Stimulated activated memory B cell treated with anti-CD40 and anti-IgM and Interleukin-4, amounts not matched to agents 10 μg/mL and 1 μg/mL and 100 μg/mL, for 72 hours (primary cell): ENCODE measurements around the gene KDSR.
"Not testable (repeated sequence)": the region's sequence is repeated elsewhere in the genome, so short reads cannot be mapped to it uniquely, and the experiment has no call there.

ENCODE experiments used
- ATAC-seq: fragments of 150-1000 bp; cut with Tn5 transposase; 2 replicates; pipeline ENCODE4 v1.10.0; 2021
- H3K27ac Mint-ChIP-seq: one replicate; pipeline ENCODE4 v1.8.0; 2022; ENCODE audit warnings: mild to moderate bottlenecking, mixed read lengths
- H3K27me3 Mint-ChIP-seq: one replicate; pipeline ENCODE4 v1.8.0; 2022; ENCODE audit warnings: mixed read lengths
- H3K36me3 Mint-ChIP-seq: one replicate; pipeline ENCODE4 v1.8.0; 2022; ENCODE audit warnings: mixed read lengths
- H3K4me1 Mint-ChIP-seq: one replicate; pipeline ENCODE4 v1.8.0; 2022; ENCODE audit warnings: mixed read lengths
- H3K4me3 Mint-ChIP-seq: one replicate; pipeline ENCODE4 v1.8.0; 2022; ENCODE audit warnings: mild to moderate bottlenecking, moderate library complexity, mixed read lengths
- H3K9me3 Mint-ChIP-seq: one replicate; pipeline ENCODE4 v1.8.0; 2022; ENCODE audit warnings: mixed read lengths

Gene KDSR

DNA sequence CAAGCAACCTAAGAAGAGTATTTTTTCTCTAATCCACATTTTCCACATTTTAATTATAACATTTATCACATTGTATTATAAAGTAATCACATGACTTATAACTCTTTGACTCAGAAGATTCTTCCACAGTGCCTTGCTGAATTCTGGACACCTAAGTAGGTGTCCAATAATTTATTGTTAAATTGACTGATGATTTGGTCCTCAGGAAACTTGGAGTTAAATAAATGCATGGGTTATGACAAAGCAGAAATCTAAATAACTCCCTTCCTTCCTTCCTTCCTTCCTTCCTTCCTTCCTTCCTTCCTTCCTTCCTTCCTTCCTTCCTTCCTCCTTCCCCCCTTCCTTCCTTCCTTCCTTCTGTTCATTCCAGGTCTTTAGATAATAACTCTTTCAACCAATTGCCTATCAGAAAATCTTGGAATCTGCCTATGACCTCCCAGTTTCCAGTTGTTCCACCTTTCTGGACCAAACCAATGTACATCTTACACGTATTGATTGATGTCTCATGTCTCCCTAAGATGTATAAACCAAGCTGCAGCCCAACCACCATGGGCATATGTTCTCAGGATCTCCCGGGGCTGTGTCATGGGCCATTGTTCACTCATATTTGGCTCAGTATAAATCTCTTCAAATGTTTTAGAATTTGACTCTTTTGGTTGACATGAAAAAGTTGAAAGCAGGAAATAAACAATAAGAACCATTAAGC is 10.4 kb upstream of the KDSR start:
- ATAC-seq: no peak
- peaks cover 11% of the 10 kb centered on the region for H3K4me1 Mint-ChIP-seq
- H3K36me3 Mint-ChIP-seq: peaks cover 8% of the 10 kb centered on the region
- H3K27ac Mint-ChIP-seq: no peak overlapping the region
- H3K9me3 Mint-ChIP-seq: peaks cover 10% of the 10 kb centered on the region
- H3K4me3 Mint-ChIP-seq: no peak overlapping the region
- H3K27me3 Mint-ChIP-seq: no peaks in the 10 kb centered on the region

DNA sequence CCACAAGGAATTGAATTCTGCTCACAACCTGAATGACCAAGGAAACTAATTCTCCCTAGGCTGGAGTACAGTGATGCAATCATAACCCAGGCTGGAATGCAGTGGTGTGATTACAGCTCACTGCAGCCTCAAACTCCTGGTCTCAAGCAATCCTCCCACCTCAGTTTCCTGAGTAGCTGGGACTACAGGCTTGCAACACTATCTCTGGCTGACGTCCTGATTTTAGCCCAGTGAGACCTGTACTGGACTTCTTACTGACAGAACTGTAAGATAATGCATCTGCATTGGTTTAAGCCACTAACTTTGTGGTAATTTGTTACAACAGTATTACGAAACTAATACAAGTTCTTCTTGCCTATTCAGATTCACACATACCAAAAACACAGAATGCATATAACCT is 9.5 kb upstream of the KDSR start:
- H3K9me3 Mint-ChIP-seq: peaks cover 10% of the 10 kb centered on the region
- H3K4me1 Mint-ChIP-seq: peaks cover 11% of the 10 kb centered on the region
- no peaks in the 10 kb centered on the region for H3K27me3 Mint-ChIP-seq
- peaks cover 8% of the 10 kb centered on the region for H3K36me3 Mint-ChIP-seq
- no peak overlapping the region for H3K27ac Mint-ChIP-seq
- no peak overlapping the region for H3K4me3 Mint-ChIP-seq
- ATAC-seq: no peak

DNA sequence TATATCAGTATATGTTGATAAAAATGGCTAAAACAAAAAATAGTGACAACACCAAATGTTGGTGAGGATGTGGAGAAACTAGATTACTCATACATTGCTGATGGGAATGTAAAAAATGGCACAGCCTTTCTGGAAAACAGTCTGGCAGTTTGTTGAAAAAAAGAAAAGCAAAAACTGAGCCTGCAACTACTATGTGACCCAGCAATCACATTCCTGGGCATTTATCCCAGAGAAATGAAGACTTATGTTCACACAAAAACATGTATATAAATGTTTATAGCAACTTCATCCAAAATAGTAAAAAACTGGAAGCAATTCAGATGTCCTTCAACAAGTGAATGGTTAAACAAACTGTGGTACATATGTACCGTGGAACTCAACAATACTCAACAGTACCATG is 7.5 kb upstream of the KDSR start:
- Mint-ChIP-seq H3K27me3 (no peaks in the 10 kb centered on the region), H3K4me3 (no peak overlapping the region), H3K4me1 (peaks cover 11% of the 10 kb centered on the region), H3K36me3 (peaks cover 8% of the 10 kb centered on the region), H3K27ac (no peak overlapping the region), H3K9me3 (peaks cover 10% of the 10 kb centered on the region)
- ATAC-seq: no peak

DNA sequence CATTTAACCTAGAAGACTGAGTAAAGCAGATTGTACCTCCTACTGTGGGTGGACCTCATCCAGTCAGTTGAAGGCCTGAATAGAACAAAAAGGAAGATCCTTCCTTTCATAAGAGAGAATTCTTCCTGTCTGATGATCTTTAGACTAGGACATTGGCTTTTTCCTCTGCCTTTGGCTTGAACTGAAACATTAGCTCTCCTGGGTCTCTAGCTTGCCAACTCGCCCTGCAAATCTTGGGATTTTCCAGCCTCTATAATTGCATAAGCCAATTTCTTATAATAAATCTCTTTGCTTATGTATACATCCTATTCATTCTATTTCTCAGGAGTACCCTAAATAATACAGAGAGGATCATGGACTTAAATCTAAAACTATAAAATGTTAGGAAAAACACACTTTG is 6.2 kb upstream of the KDSR start:
- no peak overlapping the region for H3K4me3 Mint-ChIP-seq
- H3K4me1 Mint-ChIP-seq: peaks cover 10% of the 10 kb centered on the region
- peaks cover 8% of the 10 kb centered on the region for H3K36me3 Mint-ChIP-seq
- peaks cover 10% of the 10 kb centered on the region for H3K9me3 Mint-ChIP-seq
- ATAC-seq: no peak
- no peak overlapping the region for H3K27ac Mint-ChIP-seq
- H3K27me3 Mint-ChIP-seq: no peaks in the 10 kb centered on the region

DNA sequence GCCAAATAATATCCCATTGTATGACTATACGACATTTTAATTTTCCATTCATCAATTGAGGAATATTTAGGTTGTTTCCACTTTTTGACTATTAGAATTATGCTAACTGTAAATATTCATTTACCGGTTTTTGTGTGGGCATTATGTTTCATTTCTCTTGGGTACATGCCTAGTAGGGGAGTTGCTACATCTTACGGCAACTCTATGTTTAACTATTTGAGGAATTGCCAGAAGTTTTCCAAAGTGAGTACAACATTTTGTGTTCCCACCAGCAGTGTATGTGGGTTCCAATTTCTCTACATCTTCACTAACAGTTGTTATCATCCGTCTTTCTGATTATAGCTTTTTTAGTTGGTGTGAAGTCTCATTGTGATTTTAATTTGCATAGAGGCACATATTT is 1.6 kb upstream of the KDSR start:
- Mint-ChIP-seq H3K4me3 (peak overlapping the region; percentile 89), H3K4me1 (peaks cover 34% of the 10 kb centered on the region), H3K36me3 (peaks cover 6% of the 10 kb centered on the region), H3K27ac (peak overlapping the region; percentile 86), H3K27me3 (no peaks in the 10 kb centered on the region), H3K9me3 (no peaks in the 10 kb centered on the region)
- ATAC-seq: no peak

DNA sequence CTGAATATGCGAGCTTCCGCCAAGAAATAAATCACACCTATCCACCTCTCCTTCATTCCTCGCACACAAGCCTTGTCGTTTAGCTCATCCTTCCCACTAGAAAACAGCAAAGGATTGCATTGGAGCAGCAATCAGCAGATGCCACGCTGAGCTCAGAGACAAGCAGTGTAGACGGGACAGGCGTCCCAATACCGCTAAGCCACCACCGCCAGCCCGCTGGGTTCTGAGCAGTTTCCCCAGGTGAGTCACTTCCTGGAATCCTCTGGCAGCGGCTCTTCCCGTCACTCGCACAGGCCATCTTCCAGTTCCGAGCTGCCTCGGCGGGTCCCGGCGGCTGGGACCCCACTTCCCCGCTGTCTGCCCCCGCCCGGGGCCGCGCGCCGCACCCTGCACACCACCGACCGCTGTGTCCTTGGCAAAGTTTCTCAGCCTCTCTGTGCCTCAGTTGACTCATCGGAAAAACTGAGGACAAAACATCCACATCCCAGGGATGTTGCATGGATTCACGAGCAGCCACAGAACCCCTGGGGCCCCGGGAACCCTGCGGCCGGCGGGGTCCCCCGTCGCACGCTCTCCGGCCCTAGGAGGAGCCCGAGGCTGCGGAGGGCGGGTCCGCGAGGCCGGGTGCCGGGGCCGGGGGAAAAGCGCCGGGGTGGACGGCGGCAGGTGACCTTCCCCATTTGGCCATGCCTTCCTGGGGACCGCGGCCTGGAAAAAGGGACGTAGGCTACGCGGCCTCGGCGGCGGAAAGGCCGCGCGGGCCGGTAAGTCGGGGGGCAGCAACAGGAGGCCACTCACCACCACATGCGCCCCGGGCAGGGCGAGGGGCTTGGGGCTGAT is 573 bp downstream of the KDSR start:
- Mint-ChIP-seq H3K27me3 (no peaks in the 10 kb centered on the region), H3K4me3 (peak overlapping the region; percentile 89), H3K27ac (peak overlapping the region; percentile 86), H3K4me1 (peaks cover 34% of the 10 kb centered on the region), H3K36me3 (peaks cover 13% of the 10 kb centered on the region), H3K9me3 (no peaks in the 10 kb centered on the region)
- ATAC-seq: peak; percentile 58

DNA sequence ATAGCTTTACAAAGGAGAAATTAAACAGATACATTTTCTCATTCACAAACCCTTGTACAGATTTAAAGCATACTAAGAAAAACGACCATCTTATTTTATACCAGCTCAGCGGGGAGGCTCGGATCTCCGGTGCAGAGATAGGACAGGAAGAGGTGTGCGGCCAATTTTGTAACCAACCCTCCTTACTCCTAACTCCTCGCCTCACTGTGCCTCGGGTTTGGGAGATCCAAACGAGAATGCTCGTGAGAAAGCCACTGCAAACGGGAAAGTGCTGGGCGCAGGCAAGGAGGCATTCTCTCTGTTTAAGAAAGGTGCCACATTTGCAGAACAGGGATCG is 1.2 kb downstream of the KDSR start:
- no peaks in the 10 kb centered on the region for H3K9me3 Mint-ChIP-seq
- H3K4me1 Mint-ChIP-seq: peaks cover 34% of the 10 kb centered on the region
- H3K36me3 Mint-ChIP-seq: peaks cover 13% of the 10 kb centered on the region
- H3K4me3 Mint-ChIP-seq: peak overlapping the region; percentile 89
- no peaks in the 10 kb centered on the region for H3K27me3 Mint-ChIP-seq
- ATAC-seq: no peak
- H3K27ac Mint-ChIP-seq: peak overlapping the region; percentile 86

DNA sequence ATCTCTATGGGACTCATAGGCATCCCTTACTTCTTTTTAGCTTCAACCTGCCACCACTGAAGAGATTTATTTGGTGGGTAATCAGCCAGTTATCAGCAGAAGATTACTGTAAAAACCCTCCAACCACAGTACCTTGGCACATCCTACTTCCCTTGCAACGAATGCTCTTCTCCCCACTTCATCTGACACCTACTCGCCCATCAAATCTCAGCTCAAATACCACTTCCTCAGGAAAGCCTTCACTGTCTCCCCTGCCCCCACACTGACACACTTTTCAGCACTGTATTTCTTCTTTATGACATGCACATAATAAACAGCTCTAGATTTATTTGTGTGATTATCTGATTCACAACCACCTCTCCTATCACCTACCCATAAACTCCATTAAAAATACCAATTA is 3.1 kb downstream of the KDSR start:
- Mint-ChIP-seq H3K27me3 (no peaks in the 10 kb centered on the region), H3K27ac (no peak overlapping the region), H3K4me1 (peaks cover 32% of the 10 kb centered on the region), H3K4me3 (no peak overlapping the region), H3K9me3 (no peaks in the 10 kb centered on the region), H3K36me3 (peaks cover 13% of the 10 kb centered on the region)
- no peak for ATAC-seq

DNA sequence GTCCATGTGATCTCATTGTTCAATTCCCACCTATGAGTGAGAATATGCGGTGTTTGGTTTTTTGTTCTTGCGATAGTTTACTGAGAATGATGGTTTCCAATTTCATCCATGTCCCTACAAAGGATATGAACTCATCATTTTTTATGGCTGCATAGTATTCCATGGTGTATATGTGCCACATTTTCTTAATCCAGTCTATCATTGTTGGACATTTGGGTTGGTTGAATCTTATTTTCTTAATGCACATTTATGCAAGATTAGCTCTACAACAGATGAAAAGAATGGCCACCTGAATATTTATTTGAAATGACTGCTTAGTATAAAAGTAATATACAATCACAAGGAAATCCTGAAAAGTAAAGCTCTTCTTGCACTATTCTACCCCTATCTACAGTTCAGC is 3.6 kb downstream of the KDSR start:
- not testable (repeated sequence) for H3K27me3 Mint-ChIP-seq, H3K9me3 Mint-ChIP-seq, H3K27ac Mint-ChIP-seq, ATAC-seq, H3K4me3 Mint-ChIP-seq
- Mint-ChIP-seq H3K4me1 (peaks cover 27% of the 10 kb centered on the region), H3K36me3 (peaks cover 13% of the 10 kb centered on the region)

DNA sequence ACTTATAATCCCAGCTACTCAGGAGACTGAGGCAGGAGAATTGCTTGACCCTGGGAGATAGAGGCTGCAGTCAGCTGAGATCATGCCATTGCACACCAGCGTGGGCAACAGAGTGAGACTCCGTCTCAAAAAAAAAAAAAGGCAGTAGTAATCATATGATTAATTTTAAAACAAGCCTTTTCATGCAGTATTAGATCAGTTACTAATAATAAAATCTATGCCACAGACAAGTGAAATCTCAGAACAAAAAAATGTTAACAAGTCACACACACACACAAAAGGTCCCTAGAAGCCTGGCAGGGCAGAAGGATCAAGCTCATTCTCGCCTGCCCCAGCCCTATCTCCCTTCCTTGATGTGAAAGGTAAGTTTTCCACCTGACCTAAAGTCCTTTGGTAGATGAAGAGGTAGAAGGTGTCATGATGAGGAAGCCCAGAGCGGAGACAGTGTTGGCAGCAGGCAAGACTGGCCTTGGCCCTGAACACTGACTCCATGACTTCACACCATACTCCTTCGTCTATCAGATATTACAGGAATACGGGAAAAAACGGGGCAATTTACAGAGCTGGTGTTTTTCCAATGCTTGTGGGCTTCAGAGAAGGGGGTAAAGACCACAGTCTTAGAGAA is 10.6 kb downstream of the KDSR start:
- Mint-ChIP-seq H3K4me3 (no peak overlapping the region), H3K27ac (no peak overlapping the region), H3K36me3 (peaks cover 32% of the 10 kb centered on the region), H3K9me3 (no peaks in the 10 kb centered on the region), H3K4me1 (no peaks in the 10 kb centered on the region), H3K27me3 (no peaks in the 10 kb centered on the region)
- ATAC-seq: no peak

DNA sequence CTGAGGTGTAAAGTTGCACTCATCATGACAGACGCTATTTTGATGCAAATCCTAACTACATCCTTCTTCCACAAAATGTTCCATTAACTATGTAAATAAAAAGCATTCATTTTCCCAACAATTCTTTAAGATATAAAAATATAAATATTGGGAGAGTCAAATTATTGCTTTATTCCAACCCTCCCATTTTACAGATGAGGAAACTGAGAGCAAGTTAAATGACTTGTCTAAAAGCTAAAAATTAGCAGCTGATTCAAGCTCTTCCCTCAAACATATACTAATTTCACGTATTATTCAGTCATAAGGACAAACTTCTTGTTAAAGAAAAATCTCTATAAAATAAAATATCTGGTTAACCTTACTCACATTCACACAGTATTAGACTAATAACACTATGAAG is 16.8 kb downstream of the KDSR start:
- Mint-ChIP-seq H3K27ac (no peak overlapping the region), H3K9me3 (no peaks in the 10 kb centered on the region), H3K27me3 (no peaks in the 10 kb centered on the region), H3K36me3 (peaks cover 52% of the 10 kb centered on the region), H3K4me3 (no peak overlapping the region), H3K4me1 (peaks cover 9% of the 10 kb centered on the region)
- ATAC-seq: no peak

DNA sequence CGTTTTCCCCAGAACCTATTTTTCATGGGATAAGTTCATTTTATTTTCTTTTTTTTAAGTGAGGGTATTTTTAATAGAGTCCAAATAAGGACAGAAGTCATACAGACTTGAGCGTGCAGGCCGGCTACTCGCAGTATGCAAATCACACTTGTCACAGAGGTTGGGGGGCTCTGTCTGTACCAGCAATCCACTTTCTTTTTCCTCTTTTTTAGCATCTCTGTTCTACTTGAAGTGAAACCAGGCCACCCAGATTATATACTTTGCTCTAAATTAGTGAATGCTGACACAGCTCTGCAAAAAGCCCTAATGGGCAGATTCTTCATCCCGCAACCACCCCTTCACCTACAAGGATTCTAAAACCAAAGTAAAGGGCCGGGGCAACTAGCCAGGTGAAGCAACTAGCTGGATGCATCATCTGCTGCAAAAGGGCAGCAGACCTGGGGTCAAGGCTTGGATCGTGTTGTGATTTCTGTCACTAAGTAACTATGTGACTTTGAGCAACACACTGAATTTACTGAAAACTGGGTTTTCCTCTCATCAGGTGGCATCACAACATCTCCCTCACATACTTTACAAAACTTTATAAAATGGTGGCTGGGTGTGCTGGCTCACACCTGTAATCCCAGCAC is 18.4 kb downstream of the KDSR start:
- Mint-ChIP-seq H3K27ac (no peak overlapping the region), H3K4me3 (no peak overlapping the region), H3K27me3 (no peaks in the 10 kb centered on the region), H3K4me1 (peaks cover 15% of the 10 kb centered on the region), H3K9me3 (no peaks in the 10 kb centered on the region), H3K36me3 (peaks cover 56% of the 10 kb centered on the region)
- ATAC-seq: no peak

DNA sequence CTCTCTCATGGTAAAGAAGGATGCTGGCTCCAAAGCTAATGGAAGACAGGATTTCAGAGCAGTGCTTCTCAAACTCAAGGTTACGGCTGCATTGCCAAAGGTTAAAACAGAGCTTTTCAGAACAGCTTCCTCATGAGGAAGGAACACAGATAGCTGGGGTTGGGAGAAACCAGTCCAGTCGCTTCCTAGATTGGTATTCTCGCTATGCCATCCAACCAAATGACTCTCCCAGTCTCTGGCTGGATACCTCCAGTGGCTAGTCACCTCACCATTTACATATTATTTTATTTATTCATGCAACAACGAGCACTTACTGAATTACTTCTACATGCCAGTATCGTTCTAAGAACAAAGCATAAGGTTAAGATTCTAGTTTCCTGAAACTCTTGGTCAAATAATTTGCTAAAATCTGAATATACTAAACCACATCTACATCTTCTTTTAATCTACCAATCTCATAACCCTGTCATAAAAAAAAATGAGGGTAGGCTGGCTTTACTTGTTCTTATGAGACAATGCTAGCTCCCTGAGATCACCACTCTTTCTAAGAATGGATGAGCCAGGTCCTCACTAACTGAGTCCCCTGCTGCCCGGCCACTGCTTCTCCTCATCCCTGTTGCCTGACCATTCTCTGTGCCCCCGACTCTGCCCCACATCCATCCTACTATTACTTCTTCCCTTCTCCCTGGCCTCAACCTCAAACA is 20.4 kb downstream of the KDSR start:
- ATAC-seq: no peak
- Mint-ChIP-seq H3K4me1 (peaks cover 15% of the 10 kb centered on the region), H3K27ac (no peak overlapping the region), H3K27me3 (no peaks in the 10 kb centered on the region), H3K4me3 (no peak overlapping the region), H3K9me3 (no peaks in the 10 kb centered on the region), H3K36me3 (peaks cover 64% of the 10 kb centered on the region)

DNA sequence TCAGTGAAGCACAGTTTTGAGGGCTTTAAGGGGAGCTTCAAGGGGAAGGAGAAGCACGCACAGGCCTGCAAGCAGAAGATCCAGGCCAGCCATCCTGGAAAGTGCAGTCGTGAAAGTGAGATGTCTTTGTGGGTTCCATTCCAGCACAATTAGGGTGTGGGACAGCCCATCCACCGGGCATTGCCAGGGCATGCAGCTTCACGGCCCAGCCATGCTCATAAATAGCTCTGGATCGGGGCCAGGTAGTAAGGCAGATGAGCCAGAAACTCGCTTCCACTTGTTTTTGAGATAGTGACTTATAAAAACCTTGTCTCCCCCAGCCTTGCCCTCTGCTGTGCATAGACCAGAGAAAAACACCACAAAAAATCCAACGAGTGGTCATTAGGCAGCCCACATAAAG is 21.0 kb downstream of the KDSR start:
- H3K4me3 Mint-ChIP-seq: no peak overlapping the region
- no peak overlapping the region for H3K27ac Mint-ChIP-seq
- peaks cover 65% of the 10 kb centered on the region for H3K36me3 Mint-ChIP-seq
- H3K9me3 Mint-ChIP-seq: no peaks in the 10 kb centered on the region
- H3K27me3 Mint-ChIP-seq: no peaks in the 10 kb centered on the region
- H3K4me1 Mint-ChIP-seq: peaks cover 15% of the 10 kb centered on the region
- ATAC-seq: no peak

DNA sequence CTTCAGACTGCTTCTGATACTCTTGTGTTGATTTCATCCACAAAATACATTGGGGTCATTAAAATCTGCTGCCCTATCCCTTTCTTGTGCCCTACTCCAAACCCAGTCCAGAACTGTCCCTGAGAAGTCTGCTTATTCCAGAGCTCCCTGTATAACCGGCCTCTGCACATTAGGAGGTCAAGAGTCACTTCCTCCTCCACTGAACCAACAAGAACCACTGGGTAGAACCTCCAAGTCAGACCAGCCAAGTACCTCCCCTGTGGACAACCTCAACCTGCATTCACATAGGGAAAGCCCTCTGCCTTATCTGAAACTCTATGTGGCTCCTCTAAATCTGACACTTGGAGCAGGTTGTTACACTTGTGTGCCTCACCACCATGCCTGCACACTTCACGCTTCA is 22.1 kb downstream of the KDSR start:
- Mint-ChIP-seq H3K4me3 (no peak overlapping the region), H3K27ac (no peak overlapping the region), H3K27me3 (no peaks in the 10 kb centered on the region), H3K4me1 (peaks cover 15% of the 10 kb centered on the region), H3K36me3 (peaks cover 65% of the 10 kb centered on the region), H3K9me3 (no peaks in the 10 kb centered on the region)
- no peak for ATAC-seq
